Fibroblast of skin of right quadriceps (primary cell): Measurements from ENCODE around the gene COMMD8.
A peak's percentile ranks its signal among the peaks of the same experiment; 100 is the strongest.

Experiments
- DNase-seq: peaks from one replicate; pipeline ENCODE4 v3.0.0-alpha.2; 2013

Gene COMMD8

DNA sequence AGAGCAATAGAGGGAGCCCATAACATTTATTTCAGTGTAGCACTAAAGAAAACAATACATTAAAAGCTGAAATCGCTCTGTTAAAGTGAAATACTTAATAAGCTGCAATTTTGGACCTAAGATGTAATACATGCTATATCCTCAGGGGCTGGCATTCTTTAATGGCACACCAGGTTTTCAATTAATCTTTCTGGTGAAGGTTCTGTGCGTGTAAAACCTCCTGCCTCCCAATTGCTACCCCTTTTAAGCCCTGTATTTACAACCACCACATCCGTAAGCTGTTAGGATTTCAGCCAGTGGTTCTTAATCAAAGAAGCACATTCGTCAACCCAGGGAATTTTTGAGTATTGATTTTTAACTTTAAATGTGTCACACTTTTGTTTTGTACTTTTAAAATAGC is 7.6 kb upstream of the COMMD8 start:
- no peak for DNase-seq

- DNase-seq: peak; percentile 56
Observed at GRCh38 chr4:47469951-47470350, 6.4 kb upstream of the COMMD8 start.

DNA sequence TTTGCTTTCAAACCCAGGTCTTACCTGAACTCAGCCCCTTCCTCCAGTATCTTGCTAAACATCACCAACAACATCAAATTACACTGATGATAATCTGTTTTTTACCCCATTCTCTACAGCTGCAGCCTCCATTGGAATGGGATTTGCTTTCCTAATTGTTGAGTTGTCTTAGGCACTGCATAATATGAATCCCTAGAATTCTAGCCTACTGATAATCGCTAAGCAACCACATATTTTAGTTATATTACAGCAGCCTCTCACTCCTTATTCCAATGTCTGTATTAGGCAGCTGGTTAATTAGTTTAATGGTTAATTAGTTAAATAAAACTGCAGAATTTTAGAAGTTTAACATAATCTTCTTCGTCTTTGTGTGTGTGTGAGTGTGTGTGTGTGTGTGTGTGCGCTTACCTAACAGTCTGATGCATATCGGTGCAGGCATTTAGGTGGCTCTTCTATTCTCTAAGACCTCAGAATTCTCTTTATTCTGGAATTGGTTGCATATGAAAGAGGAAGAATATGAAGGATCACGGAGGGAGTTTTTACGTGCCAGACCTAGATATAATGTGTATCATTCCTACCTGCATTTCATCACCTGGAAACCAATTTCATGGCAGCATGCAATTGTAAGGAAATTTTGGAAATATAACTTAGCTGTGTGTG is 5.3 kb upstream of the COMMD8 start:
- DNase-seq: peak; percentile 37

DNA sequence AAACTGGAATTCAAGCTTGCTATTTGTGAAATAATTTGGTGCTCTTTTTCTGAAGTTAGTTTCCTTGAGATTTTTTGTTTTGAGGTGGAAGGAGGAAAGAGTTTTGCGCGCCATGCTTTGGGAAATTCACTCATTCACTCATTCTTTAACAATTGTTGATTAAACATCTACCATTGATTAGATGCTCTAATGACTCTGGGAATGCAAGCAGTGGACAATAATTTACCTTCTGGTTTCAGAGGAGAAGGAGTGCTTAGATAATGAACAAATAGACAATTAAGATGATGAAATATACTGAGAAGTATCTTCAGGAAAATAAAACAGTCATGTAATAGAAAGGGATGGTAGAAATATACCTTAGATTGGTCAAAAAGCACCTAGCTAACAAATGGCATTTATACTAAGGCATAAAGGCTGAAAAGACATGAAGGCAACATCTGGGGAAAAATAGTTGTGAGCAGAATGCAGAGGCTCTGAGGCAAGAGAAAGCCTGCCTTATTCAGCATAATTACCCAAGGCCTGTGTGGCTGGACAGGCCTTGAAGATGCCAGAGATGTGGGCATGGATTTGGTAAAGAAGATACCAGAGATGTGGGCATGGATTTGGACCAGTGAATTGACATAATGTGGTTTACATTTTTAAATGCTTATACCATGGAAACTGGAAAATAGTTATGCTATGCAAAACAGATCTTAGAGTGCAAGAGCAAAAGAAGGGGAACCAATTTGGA is 2.7 kb upstream of the COMMD8 start:
- no peak for DNase-seq

DNA sequence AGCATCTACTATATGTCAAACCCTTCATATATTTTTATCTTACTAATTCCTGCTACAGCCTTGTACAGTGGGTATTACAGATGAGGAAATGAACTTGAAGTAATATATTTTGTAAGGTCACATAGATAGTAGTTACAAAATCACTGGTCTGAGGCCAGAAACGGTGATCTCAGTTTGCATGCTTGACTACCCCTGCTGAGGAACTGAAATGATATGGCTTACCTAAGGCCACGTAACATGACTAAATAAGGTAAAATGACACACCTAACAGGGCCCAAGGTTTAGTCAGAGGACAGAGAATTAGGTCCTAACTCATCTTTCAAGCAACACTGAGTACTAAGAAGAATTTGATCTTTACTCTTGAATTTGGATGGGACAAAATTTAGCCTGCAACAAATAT is 1.5 kb upstream of the COMMD8 start:
- DNase-seq: no peak

DNA sequence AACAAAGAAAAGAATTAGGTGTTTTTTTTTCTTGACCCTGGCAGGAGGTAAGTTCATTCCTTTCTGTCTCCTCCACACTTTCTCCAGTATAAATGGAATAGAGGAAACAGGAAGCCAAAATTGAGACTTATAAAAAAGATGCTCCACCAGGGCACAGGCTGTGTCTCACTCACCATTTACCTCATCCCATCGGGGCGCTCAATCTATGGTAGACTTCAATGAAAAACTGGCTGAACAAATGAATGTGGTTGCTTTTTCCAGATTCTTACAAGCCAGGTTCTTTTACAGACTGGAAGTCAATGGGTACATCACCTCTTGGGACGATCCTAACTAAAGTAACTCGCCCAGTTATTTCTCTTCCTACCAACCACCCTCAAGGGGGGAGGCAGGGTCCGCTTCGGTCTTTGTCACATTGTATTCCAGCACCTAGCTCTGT is 685 bp downstream of the COMMD8 start:
- DNase-seq: no peak

DNA sequence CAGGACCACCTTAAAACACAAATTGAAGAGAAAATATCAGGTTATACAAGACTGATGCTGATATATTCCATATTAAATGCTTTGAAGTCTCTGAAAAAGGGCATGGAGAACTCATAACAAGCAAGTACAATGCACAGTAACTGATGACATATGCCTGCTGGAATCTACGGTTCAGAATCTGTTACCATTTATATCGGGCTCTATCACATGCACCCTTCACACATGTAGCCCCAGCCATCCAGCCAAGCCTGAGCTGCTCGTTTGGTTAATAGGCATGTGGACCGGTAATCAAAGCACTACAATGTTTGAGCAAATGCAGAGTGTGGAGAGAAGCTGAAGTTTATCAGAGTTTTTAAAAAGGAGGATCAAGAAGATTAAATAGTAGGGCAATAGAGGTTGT is 11.8 kb downstream of the COMMD8 start:
- peak; percentile 57 for DNase-seq

DNA sequence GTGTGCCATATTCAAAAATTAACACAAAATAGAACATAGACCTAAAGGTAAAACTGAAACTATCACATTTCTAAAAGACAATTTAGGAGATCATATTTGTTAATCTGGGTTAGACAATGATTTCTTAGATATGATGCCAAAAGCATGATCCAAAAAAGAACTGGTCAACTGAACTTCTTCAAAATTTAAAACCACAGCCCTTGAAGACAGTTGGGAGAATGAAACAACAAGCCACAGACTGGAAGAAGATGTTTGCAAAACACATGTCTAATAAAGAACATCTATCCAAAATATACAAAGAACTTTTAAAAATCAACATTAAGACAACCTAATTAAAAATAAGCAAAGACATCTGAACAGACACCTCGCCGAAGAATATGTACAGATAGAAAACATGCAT is 19.5 kb downstream of the COMMD8 start:
- DNase-seq: no peak

DNA sequence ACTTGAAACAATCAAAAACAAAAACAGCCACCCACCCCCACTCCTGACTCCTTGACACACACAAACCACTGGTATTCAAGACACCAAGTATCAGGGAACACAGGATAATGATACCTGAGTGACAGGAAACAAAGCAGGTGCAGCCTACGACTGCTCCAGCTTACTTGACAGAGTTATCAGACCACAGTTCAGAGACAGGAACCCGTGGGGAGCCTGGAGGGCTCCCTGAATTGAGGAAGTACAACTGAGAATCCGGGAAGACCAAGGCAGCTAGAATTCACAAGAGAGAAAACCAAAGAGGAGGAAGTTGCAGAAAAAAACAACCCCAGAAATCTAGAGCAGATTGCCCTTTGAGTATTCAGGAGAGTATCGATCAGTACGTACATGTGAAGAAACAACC is 20.5 kb downstream of the COMMD8 start:
- no peak for DNase-seq

DNA sequence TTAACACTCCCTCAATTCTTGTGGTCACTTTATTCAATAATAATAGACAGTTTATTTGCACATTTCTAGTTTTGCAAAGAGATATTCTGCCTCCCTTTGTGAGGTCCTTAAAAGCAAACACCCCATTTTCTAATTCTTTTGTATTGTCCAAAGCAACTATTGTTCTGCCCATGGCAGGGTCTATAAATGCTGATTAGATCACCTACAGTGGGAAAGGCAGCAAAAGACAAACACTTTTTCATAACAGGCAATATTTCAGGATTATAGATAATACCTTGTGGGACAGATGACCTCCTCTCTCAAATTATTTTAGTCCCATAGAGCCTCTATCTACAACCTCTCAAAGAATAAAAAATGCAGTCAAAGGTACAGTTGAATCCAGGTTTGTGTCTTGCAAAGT is 28.6 kb downstream of the COMMD8 start:
- no peak for DNase-seq

DNA sequence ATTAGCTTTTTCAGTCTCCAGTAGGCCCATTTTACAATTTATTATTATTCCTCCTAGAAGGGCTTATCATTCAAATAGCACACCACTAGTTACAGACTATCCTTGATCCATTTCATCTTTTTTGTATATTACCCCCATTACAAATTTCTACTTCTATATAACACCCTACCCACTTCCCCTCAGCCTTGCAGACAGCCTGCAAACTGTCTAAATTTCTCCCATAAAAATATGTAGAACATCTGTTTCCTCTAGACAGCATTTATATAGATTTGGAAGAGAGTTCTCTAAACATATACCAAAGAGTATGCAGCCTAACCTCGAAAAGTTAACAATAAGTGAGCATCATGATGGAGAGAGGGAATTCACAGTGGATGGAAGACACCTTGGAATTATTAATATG is 30.8 kb downstream of the COMMD8 start:
- no peak for DNase-seq

GRCh38 chr4:47427935-47428334 is 35.6 kb downstream of the COMMD8 start:
- DNase-seq: no peak

GRCh38 chr4:47425628-47426027 is 37.9 kb downstream of the COMMD8 start:
- no peak for DNase-seq

DNA sequence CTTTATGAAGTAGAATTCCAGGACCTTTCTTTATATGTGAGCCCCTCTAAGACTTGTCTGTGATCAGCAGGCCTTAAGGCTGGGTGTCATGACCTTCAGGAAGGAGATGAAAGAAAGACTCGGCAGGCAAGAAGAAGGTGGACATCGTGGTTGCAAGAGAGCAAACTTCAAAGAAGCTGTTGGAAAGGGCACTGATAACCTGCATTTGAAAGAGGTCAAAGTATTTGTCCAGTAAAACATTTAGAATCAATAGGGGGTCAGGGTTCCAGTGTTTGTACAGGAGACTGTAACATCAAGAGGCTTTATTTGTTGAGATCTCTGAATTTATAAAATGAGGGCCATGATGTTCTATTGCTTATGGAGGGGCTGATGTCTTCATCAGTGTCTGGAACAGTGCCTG is 44.2 kb downstream of the COMMD8 start:
- no peak for DNase-seq

DNA sequence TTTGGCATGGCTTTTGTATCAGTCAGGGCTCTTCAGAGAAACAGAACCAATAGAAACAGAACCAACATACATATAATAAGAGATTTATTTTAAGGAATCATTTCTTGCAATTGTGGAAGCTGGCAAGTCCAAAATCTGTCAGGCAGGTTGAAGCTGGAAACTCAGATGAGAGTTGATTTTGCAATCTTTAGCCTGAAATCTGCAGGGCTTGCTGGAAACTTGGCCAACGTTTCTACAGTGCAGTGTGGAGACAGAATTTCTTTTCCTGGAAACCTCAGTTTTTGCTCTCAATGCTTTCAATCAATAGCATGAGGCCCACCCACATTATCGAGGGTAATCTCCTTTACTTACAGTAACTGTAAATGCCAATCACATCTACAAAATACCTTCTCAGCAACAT is 45.4 kb downstream of the COMMD8 start:
- DNase-seq: no peak

GRCh38 chr4:47415719-47416118 is 47.8 kb downstream of the COMMD8 start:
- no peak for DNase-seq

- DNase-seq: no peak
Observed at GRCh38 chr4:47413521-47413920, 50.0 kb downstream of the COMMD8 start.

DNA sequence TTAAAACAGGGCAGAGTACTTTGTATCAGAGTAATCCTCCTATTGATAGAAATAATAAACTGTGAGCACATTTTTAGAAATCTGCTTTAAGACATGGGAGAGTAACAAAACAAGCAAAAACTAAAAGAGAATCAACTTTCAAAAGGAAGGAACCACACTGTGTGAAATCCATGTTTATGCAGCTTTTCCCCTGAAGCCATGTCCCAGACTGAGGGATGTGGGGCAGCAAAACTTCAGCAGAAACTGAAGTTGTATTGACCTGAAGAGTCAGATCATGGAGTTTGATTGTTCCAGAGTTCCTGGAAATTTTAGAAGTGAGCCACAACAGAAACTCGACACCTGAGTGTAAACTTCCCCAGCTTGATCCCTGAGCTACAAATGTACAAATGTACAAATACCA is 53.2 kb downstream of the COMMD8 start:
- DNase-seq: no peak

- DNase-seq: no peak
Observed at GRCh38 chr4:47406408-47406807, 57.1 kb downstream of the COMMD8 start.
